Peyer's patch (tissue), 4 donors: Measurements from ENCODE around the gene USP30.

Source experiments
- POLR2A ChIP-seq, 2 donors: fragments of 450-650 bp; IDR thresholded peaks; one replicate each; pipeline ENCODE4 v1.5.1; 2017; ENCODE audit warnings: antibody characterized with exemption in 2 of 2, mild to moderate bottlenecking in 2 of 2, moderate library complexity in 2 of 2
- TF ChIP-seq, protein P1 (sequence below), 6 experiments: fragments of 450-650 bp in 4 of 6; fragments of 200-600 bp in 2 of 6; sonication (generic) in 1 of 6; IDR thresholded peaks; one replicate each; pipeline ENCODE4 v1.5.1; 2017 to 2019; ENCODE audit warnings: antibody characterized with exemption in 6 of 6, mild to moderate bottlenecking in 3 of 6, moderate library complexity in 1 of 6

DNA sequence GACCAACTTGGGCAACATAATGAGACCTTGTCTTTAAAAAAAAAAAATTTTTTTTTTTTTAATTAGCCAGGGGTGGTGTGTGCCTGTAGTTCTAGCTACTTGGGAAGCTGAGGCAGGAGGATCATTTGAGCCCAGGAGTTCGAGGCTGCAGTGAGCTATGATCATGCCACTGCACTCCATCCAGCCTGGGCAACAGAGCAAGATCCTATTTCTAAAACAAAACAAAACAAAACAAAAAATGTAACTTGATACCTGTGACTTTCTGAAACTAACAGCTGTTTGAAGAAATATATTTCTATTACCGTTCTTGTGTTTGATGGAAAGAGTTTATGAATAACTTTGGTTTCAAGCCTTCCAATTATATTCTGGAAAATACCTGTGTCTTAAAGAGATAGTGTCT lies 62.3 kb downstream of the USP30 start:
- TF ChIP-seq, protein P1, sequence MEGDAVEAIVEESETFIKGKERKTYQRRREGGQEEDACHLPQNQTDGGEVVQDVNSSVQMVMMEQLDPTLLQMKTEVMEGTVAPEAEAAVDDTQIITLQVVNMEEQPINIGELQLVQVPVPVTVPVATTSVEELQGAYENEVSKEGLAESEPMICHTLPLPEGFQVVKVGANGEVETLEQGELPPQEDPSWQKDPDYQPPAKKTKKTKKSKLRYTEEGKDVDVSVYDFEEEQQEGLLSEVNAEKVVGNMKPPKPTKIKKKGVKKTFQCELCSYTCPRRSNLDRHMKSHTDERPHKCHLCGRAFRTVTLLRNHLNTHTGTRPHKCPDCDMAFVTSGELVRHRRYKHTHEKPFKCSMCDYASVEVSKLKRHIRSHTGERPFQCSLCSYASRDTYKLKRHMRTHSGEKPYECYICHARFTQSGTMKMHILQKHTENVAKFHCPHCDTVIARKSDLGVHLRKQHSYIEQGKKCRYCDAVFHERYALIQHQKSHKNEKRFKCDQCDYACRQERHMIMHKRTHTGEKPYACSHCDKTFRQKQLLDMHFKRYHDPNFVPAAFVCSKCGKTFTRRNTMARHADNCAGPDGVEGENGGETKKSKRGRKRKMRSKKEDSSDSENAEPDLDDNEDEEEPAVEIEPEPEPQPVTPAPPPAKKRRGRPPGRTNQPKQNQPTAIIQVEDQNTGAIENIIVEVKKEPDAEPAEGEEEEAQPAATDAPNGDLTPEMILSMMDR (IDR thresholded peaks at IDR 0.05): no peak
- no peak for TF ChIP-seq POLR2A (IDR thresholded peaks at IDR 0.05)
